H1 (cell line): Measurements from ENCODE around the gene SLC25A47. TPM values are rescaled to one million over a fixed set of nuclear protein-coding genes. Genes with fewer than 3 reads are reported as not detected.
"Not testable (repeated sequence)": the region's sequence is repeated elsewhere in the genome, so short reads cannot be mapped to it uniquely, and the experiment has no call there.

ENCODE experiments used
- CTCF ChIA-PET: fragments of 300-600 bp; sonication (Branson Sonifier 250); formaldehyde crosslinking; loops from one replicate; lab custom pipeline; 2021; ENCODE audit not compliant: partially characterized antibody; lab: Charles Lee
- POLR2A ChIA-PET: fragments of 300-600 bp; sonication (Branson Sonifier 250); formaldehyde crosslinking; loops from one replicate; lab custom pipeline; 2021; ENCODE audit warnings: inconsistent platforms; ENCODE audit not compliant: partially characterized antibody; lab: Charles Lee
- DNase-seq, 2 experiments: peaks; one replicate each; pipeline versions ENCODE4 v3.0.0 to v3.0.0-alpha.2; 2010 to 2022; ENCODE audit warnings: low spot score in 2 of 2, low read depth in 1 of 2, mixed read lengths in 1 of 2
- FAIRE-seq: peaks from 2 replicates; lab custom pipeline; 2011; peaks lifted over from hg19 to GRCh38; lab: Jason Lieb, UNC
- H2AFZ ChIP-seq: 2 replicates; pipeline ENCODE4 v1.8.1; 2012; ENCODE audit warnings: low read length, inconsistent platforms
- H2AK5ac ChIP-seq: 2 replicates; pipeline ENCODE4 v1.6.1; 2013; ENCODE audit warnings: low read depth, low read length
- H2BK120ac ChIP-seq: replicated peaks from 2 replicates; pipeline ENCODE3; 2013; ENCODE audit warnings: low read depth, low read length, inconsistent platforms
- H2BK12ac ChIP-seq: 2 replicates; pipeline ENCODE4 v1.6.1; 2013; ENCODE audit warnings: low read depth, low read length
- H2BK15ac ChIP-seq: 2 replicates; pipeline ENCODE4 v1.6.1; 2013; ENCODE audit warnings: low read length
- H2BK20ac ChIP-seq: 2 replicates; pipeline ENCODE4 v1.6.1; 2013; ENCODE audit warnings: low read length
- H2BK5ac ChIP-seq: 2 replicates; pipeline ENCODE4 v1.6.1; 2013; ENCODE audit warnings: low read depth, low read length
- H3K14ac ChIP-seq: 2 replicates; pipeline ENCODE4 v1.6.1; 2013; ENCODE audit warnings: inconsistent platforms; ENCODE audit not compliant: insufficient read length
- H3K18ac ChIP-seq: 2 replicates; pipeline ENCODE4 v1.6.1; 2013; ENCODE audit warnings: low read length; ENCODE audit errors: extremely low read depth
- H3K23ac ChIP-seq: 2 replicates; pipeline ENCODE4 v1.6.1; 2013; ENCODE audit warnings: inconsistent platforms; ENCODE audit not compliant: insufficient read length
- H3K23me2 ChIP-seq: 2 replicates; pipeline ENCODE4 v1.6.1; 2013; ENCODE audit warnings: low read depth, low read length
- H3K27ac ChIP-seq: 2 replicates; pipeline ENCODE4 v1.6.1; 2011; ENCODE audit warnings: low read depth, low read length, inconsistent platforms
- H3K27me3 ChIP-seq, 4 experiments: replicated peaks in 1 of 4; 1 replicate in 1 of 4; 2 replicates in 3 of 4; pipeline versions ENCODE4 v1.6.1 to v1.8.1; 2011 to 2013; ENCODE audit warnings: low read length in 3 of 4, mild to moderate bottlenecking in 3 of 4, inconsistent platforms in 2 of 4, mixed read lengths in 2 of 4, moderate library complexity in 1 of 4; ENCODE audit not compliant: control insufficient read depth in 3 of 4, insufficient read depth in 3 of 4; ENCODE audit errors: extremely low read depth in 1 of 4
- H3K36me3 ChIP-seq, 4 experiments: 2 replicates each; pipeline versions ENCODE4 v1.6.1 to v1.8.1; 2011 to 2013; ENCODE audit warnings: mild to moderate bottlenecking in 4 of 4, low read length in 3 of 4, moderate library complexity in 2 of 4, control low read depth in 1 of 4, inconsistent platforms in 1 of 4; ENCODE audit not compliant: insufficient read depth in 4 of 4, control insufficient read depth in 2 of 4
- H3K4ac ChIP-seq: replicated peaks from 2 replicates; pipeline ENCODE3; 2013; ENCODE audit warnings: low read length, low read depth, mixed read lengths, inconsistent platforms; ENCODE audit not compliant: insufficient read length
- H3K4me1 ChIP-seq, 4 experiments: replicated peaks in 1 of 4; 1 replicate in 1 of 4; 2 replicates in 3 of 4; pipeline versions ENCODE4 v1.6.1 to v1.8.1; 2011 to 2013; ENCODE audit warnings: low read length in 3 of 4, inconsistent platforms in 2 of 4, mixed read lengths in 1 of 4; ENCODE audit not compliant: insufficient read depth in 4 of 4, control insufficient read depth in 3 of 4
- H3K4me2 ChIP-seq, 2 experiments: 2 replicates each; pipeline versions ENCODE4 v1.6.1 to v1.8.1; 2011 to 2013; ENCODE audit warnings: low read depth in 2 of 2, low read length in 2 of 2, control low read depth in 1 of 2, inconsistent platforms in 1 of 2, mild to moderate bottlenecking in 1 of 2; ENCODE audit not compliant: insufficient read depth in 1 of 2
- H3K4me3 ChIP-seq, 4 experiments: fragments of 200-600, 300-600 bp in 1 of 4; sonication (generic), shearing (Covaris generic), sonication (Bioruptor Twin) in 1 of 4; 2 replicates each; pipeline versions ENCODE4 v1.5.1 to v1.8.1; 2011 to 2016; ENCODE audit warnings: low read length in 4 of 4, low read depth in 3 of 4, control low read depth in 2 of 4, inconsistent platforms in 2 of 4, mild to moderate bottlenecking in 2 of 4, mixed read lengths in 1 of 4, moderate library complexity in 1 of 4; ENCODE audit not compliant: insufficient read depth in 2 of 4; ENCODE audit errors: extremely low read depth in 1 of 4
- H3K56ac ChIP-seq: replicated peaks from 2 replicates; pipeline ENCODE3; 2013; ENCODE audit warnings: low read depth, mild to moderate bottlenecking, mixed read lengths, low read length, inconsistent platforms; ENCODE audit not compliant: insufficient read length
- H3K79me1 ChIP-seq: 2 replicates; pipeline ENCODE4 v1.6.1; 2013; ENCODE audit warnings: low read depth, low read length, control low read depth
- H3K79me2 ChIP-seq, 2 experiments: 2 replicates each; pipeline versions ENCODE4 v1.6.1 to v1.8.1; 2012 to 2013; ENCODE audit warnings: low read length in 2 of 2, mild to moderate bottlenecking in 2 of 2, inconsistent platforms in 1 of 2; ENCODE audit not compliant: insufficient read depth in 2 of 2, control insufficient read depth in 1 of 2
- H3K9ac ChIP-seq, 4 experiments: replicated peaks in 1 of 4; 1 replicate in 1 of 4; 2 replicates in 3 of 4; pipeline versions ENCODE4 v1.6.1 to v1.8.1; 2011 to 2013; ENCODE audit warnings: low read depth in 3 of 4, low read length in 3 of 4, control low read depth in 2 of 4, mild to moderate bottlenecking in 2 of 4, moderate library complexity in 2 of 4, inconsistent platforms in 1 of 4; ENCODE audit errors: extremely low read depth in 1 of 4
- H3K9me3 ChIP-seq, 2 experiments: 2 replicates each; pipeline versions ENCODE4 v1.6.1 to v1.8.1; 2012 to 2013; ENCODE audit warnings: mild to moderate bottlenecking in 2 of 2, moderate library complexity in 2 of 2, control low read depth in 1 of 2, inconsistent platforms in 1 of 2, low read depth in 1 of 2, low read length in 1 of 2, mixed read lengths in 1 of 2; ENCODE audit not compliant: insufficient read depth in 2 of 2
- H4K20me1 ChIP-seq, 2 experiments: replicated peaks in 1 of 2; 2 replicates each; pipeline versions ENCODE3 to v1.8.1; 2011 to 2013; ENCODE audit warnings: inconsistent platforms in 2 of 2, low read length in 2 of 2, mild to moderate bottlenecking in 1 of 2; ENCODE audit not compliant: insufficient read depth in 2 of 2, control insufficient read depth in 1 of 2
- H4K5ac ChIP-seq: 2 replicates; pipeline ENCODE4 v1.6.1; 2013; ENCODE audit warnings: low read length, low read depth, mixed read lengths, inconsistent platforms; ENCODE audit not compliant: insufficient read length
- H4K8ac ChIP-seq: 2 replicates; pipeline ENCODE4 v1.8.0; 2013; ENCODE audit warnings: mild to moderate bottlenecking, moderate library complexity, low read length, inconsistent platforms; ENCODE audit not compliant: insufficient read depth; ENCODE audit errors: extremely low read depth
- H4K91ac ChIP-seq: replicated peaks from 2 replicates; pipeline ENCODE3; 2013; ENCODE audit warnings: low read length, mixed read lengths, inconsistent platforms; ENCODE audit not compliant: insufficient read length
- WGBS, 2 experiments: shearing (Covaris generic) in 1 of 2; methylation state at CpG; one replicate each; pipeline versions ENCODE4 v1.1.6 to v1.1.7; 2013 to 2015; ENCODE audit warnings: low lambda C conversion rate in 2 of 2, mixed read lengths in 2 of 2, inconsistent platforms in 1 of 2, low coverage in 1 of 2, missing lambda C conversion rate in 1 of 2; ENCODE audit not compliant: insufficient replicate concordance in 2 of 2, insufficient coverage in 1 of 2, insufficient read length in 1 of 2; ENCODE audit errors: extremely low coverage in 1 of 2, missing lambda C conversion rate in 1 of 2; 5-methylcytosine and 5-hydroxymethylcytosine counted together
- polyA plus RNA-seq, 7 experiments: library from polyadenylated mRNA; depleted of rRNA in 3 of 7; stranded (reverse) in 5 of 7; unstranded in 2 of 7; fragments of >200 nt in 5 of 7; fragments of 200-250 nt in 2 of 7; gene quantifications; 1 replicate in 5 of 7; 2 replicates in 1 of 7; 4 replicates in 1 of 7; pipeline versions ENCODE4 v1.2.1 to v1.2.3, GENCODE V29; 2011 to 2013; ENCODE audit warnings: missing spikeins in 2 of 7, mixed read lengths in 2 of 7
- total RNA-seq: library from RNA; stranded (reverse); fragmentation: NEBNext Ultra II Directional; extraction: Animal tissue kit (Norgen Biotek cat#: 25700); gene quantifications from 2 replicates; pipeline ENCODE4 v1.2.1, GENCODE V29; 2021

Gene SLC25A47
- total and polyA plus RNA-seq, 2 of the 8 experiments (the other 6 are each of a cell fraction or from before 2014, with no cell fraction given) = not detected

GRCh38 chr14:100308427-100308792, 14.7 kb upstream of the SLC25A47 start:
- not testable (repeated sequence) for H2AFZ ChIP-seq, H3K79me1 ChIP-seq, H3K4ac ChIP-seq, H3K9me3 ChIP-seq, H3K27me3 ChIP-seq, H2AK5ac ChIP-seq, FAIRE-seq, H3K27ac ChIP-seq, H4K5ac ChIP-seq, H3K4me3 ChIP-seq, H3K23ac ChIP-seq, H2BK5ac ChIP-seq, H4K8ac ChIP-seq, H2BK15ac ChIP-seq, H3K18ac ChIP-seq, H3K56ac ChIP-seq, DNase-seq, H4K91ac ChIP-seq, H2BK20ac ChIP-seq, H2BK12ac ChIP-seq, H3K36me3 ChIP-seq, H3K9ac ChIP-seq, H2BK120ac ChIP-seq, H3K14ac ChIP-seq
- CTCF ChIA-PET = interaction anchor here (0.5 to 3.0 kb wide), 10 partner anchors 10 to 97 kb away, joined by 3 to 10 read pairs (median 3); no protein-coding TSS in a partner anchor
- H3K4me1 ChIP-seq = peaks cover 6 to 27% (median 19%) of the 10 kb centered on the region in 4 experiments
- peak overlapping the region in 1 of 2 experiments; percentile 70; a peak in 2 of 4 replicates for H3K4me2 ChIP-seq
- H3K23me2 ChIP-seq = peaks cover 18% of the 10 kb centered on the region; the same call in 1 of the 2 replicates
- POLR2A ChIA-PET = interaction anchor here (1.2 to 14.7 kb wide), 7 partner anchors 9 to 33 kb away, joined by 3 to 200 read pairs (median 4); no protein-coding TSS in a partner anchor
- H3K79me2 ChIP-seq = peaks cover 2 to 17% of the 10 kb centered on the region in 2 experiments; a peak in 3 of 4 replicates
- 94% methylated on average over 3 of the region's 6 CpGs; no CpG with 5 or more reads in 1 of the 2 experiments for WGBS, 2 experiments
- H4K20me1 ChIP-seq = peaks cover 13 to 15% of the 10 kb centered on the region in 2 experiments
